Thyroid gland (tissue), 4 donors: Measurements from ENCODE around the gene SPECC1.

Experiments
- POLR2A ChIP-seq, 2 donors: fragments of 450-650 bp; IDR thresholded peaks; one replicate each; pipeline ENCODE4 v1.6.1; 2017; ENCODE audit warnings: antibody characterized with exemption in 2 of 2, mild to moderate bottlenecking in 2 of 2, moderate library complexity in 1 of 2
- TF ChIP-seq, protein P1 (sequence below), 6 experiments: fragments of 200-600 bp in 3 of 6; fragments of 450-650 bp in 3 of 6; sonication (generic) in 3 of 6; IDR thresholded peaks; one replicate each; pipeline ENCODE4 v1.5.1; 2016 to 2019; ENCODE audit warnings: antibody characterized with exemption in 6 of 6, mild to moderate bottlenecking in 2 of 6, inconsistent platforms in 1 of 6, moderate library complexity in 1 of 6

DNA sequence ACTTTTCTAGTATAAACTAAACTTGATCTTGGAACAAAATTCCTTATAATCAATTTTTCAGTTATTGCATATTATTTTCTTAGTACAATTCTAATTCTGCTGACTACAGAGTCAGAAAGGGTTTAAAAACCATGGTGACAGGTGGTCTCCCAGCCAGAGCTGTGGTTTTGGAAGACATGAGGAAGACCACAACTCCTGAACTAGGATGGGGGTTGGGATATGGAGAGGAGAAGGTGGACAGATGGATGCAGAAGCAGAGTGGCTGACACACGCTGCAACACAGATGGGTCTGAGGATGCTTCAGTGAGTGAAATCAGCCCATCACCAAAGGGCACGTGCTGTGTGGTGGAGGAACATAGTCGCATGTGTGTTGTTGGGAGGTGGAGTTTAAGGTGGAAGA, 270.5 kb downstream of the SPECC1 start:
- TF ChIP-seq, protein P1, sequence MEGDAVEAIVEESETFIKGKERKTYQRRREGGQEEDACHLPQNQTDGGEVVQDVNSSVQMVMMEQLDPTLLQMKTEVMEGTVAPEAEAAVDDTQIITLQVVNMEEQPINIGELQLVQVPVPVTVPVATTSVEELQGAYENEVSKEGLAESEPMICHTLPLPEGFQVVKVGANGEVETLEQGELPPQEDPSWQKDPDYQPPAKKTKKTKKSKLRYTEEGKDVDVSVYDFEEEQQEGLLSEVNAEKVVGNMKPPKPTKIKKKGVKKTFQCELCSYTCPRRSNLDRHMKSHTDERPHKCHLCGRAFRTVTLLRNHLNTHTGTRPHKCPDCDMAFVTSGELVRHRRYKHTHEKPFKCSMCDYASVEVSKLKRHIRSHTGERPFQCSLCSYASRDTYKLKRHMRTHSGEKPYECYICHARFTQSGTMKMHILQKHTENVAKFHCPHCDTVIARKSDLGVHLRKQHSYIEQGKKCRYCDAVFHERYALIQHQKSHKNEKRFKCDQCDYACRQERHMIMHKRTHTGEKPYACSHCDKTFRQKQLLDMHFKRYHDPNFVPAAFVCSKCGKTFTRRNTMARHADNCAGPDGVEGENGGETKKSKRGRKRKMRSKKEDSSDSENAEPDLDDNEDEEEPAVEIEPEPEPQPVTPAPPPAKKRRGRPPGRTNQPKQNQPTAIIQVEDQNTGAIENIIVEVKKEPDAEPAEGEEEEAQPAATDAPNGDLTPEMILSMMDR (IDR thresholded peaks at IDR 0.05): no peak
- TF ChIP-seq POLR2A (IDR thresholded peaks at IDR 0.05): no peak
